Smooth muscle cell (in vitro differentiated cells): ENCODE results near the gene PPP4R4. TPM values are rescaled to one million over a fixed set of nuclear protein-coding genes. Genes with fewer than 3 reads are reported as not detected.

ENCODE experiments used
- DNase-seq: peaks from one replicate; lab custom pipeline; 2025; ENCODE audit not compliant: unreplicated experiment; lab: John Stamatoyannopoulos, UW
- H2AFZ ChIP-seq: fragments of 200-600 bp; sonication (generic); 2 replicates; pipeline ENCODE4 v1.6.0; 2016; ENCODE audit warnings: antibody characterized with exemption, low read depth, mild to moderate bottlenecking
- H3F3A ChIP-seq: fragments of 200-600 bp; sonication (generic); 2 replicates; pipeline ENCODE4 v1.6.0; 2017; ENCODE audit warnings: antibody characterized with exemption, low read depth
- H3K27ac ChIP-seq: fragments of 200-600 bp; sonication (generic); 2 replicates; pipeline ENCODE4 v1.5.1; 2016; ENCODE audit warnings: low read depth, mild to moderate bottlenecking
- H3K27me3 ChIP-seq: fragments of 200-600 bp; sonication (generic); 2 replicates; pipeline ENCODE4 v1.6.1; 2016; ENCODE audit warnings: low read depth, mild to moderate bottlenecking
- H3K36me3 ChIP-seq: fragments of 200-600 bp; sonication (generic); 2 replicates; pipeline ENCODE4 v1.5.1; 2016; ENCODE audit warnings: low read depth
- H3K4me1 ChIP-seq: fragments of 200-600 bp; sonication (generic); 2 replicates; pipeline ENCODE4 v1.5.1; 2016; ENCODE audit warnings: low read depth
- H3K4me2 ChIP-seq: fragments of 200-600 bp; sonication (generic); 2 replicates; pipeline ENCODE4 v1.6.0; 2016; ENCODE audit warnings: mild to moderate bottlenecking
- H3K4me3 ChIP-seq: fragments of 200-600 bp; sonication (generic); 2 replicates; pipeline ENCODE4 v1.5.1; 2016; ENCODE audit warnings: mild to moderate bottlenecking
- H3K79me2 ChIP-seq: fragments of 200-600 bp; sonication (generic); 2 replicates; pipeline ENCODE4 v1.6.0; 2016; ENCODE audit warnings: low read depth, mild to moderate bottlenecking
- H3K9ac ChIP-seq: fragments of 200-600 bp; sonication (generic); 2 replicates; pipeline ENCODE4 v1.6.0; 2016; ENCODE audit warnings: low read depth
- H3K9me3 ChIP-seq: fragments of 200-600 bp; sonication (generic); replicated peaks from 2 replicates; pipeline ENCODE4 v1.5.1; 2016; ENCODE audit warnings: low read depth
- H4K20me1 ChIP-seq: fragments of 200-600 bp; sonication (generic); 2 replicates; pipeline ENCODE4 v1.6.0; 2016; ENCODE audit warnings: low read depth
- CTCF ChIP-seq: fragments of 200-600 bp; sonication (generic); IDR thresholded peaks from 2 replicates; pipeline ENCODE4 v1.5.1; 2017; ENCODE audit warnings: borderline replicate concordance, mild to moderate bottlenecking, antibody characterized with exemption; ENCODE audit not compliant: insufficient read depth, poor library complexity, severe bottlenecking
- WGBS: methylation state at CpG from one replicate; pipeline ENCODE4 v1.1.7; 2016; ENCODE audit warnings: low lambda C conversion rate; 5-methylcytosine and 5-hydroxymethylcytosine counted together
- polyA plus RNA-seq: library from polyadenylated mRNA; unstranded; fragments of >200 nt; fragmentation: Nextera tagmentation; extraction: Ambion mirVana; gene quantifications from 2 replicates; pipeline ENCODE4 v1.2.1, GENCODE V29; 2016
- total RNA-seq: library from RNA; depleted of rRNA; stranded (reverse); fragments of >200 nt; gene quantifications from 2 replicates; pipeline ENCODE4 v1.2.3, GENCODE V29; 2014

Gene PPP4R4
- total and polyA plus RNA-seq, 2 experiments from 2014 or later: 0.27 TPM

GRCh38 chr14:94164685-94165431 is 9.3 kb upstream of the PPP4R4 start:
- H2AFZ ChIP-seq: no peak overlapping the region
- no peak overlapping the region for H3K9ac ChIP-seq
- H3K4me2 ChIP-seq: no peak overlapping the region

GRCh38 chr14:94165744-94166143 is 8.4 kb upstream of the PPP4R4 start:
- Histone ChIP-seq H3K27me3 (peaks cover 24% of the 10 kb centered on the region), H3K4me2 (no peak overlapping the region), H3K9me3 (no peaks in the 10 kb centered on the region), H3K27ac (no peak overlapping the region), H3K9ac (no peak overlapping the region), H3F3A (no peaks in the 10 kb centered on the region), H2AFZ (no peak overlapping the region), H3K4me1 (no peaks in the 10 kb centered on the region), H3K36me3 (no peaks in the 10 kb centered on the region), H3K4me3 (no peak overlapping the region), H4K20me1 (no peaks in the 10 kb centered on the region), H3K79me2 (no peaks in the 10 kb centered on the region)
- WGBS: 96% methylated on average over 3 of the region's 3 CpGs
- no peak for DNase-seq
- no peak for TF ChIP-seq CTCF

More at GRCh38 chr14:94164685-94165431, 9.3 kb upstream of the PPP4R4 start:
- DNase-seq: no peak
- H3K4me1 ChIP-seq: no peaks in the 10 kb centered on the region
- H3K27ac ChIP-seq: no peak overlapping the region
- H3K9me3 ChIP-seq: no peaks in the 10 kb centered on the region
- no peak for TF ChIP-seq CTCF
- no peaks in the 10 kb centered on the region for H4K20me1 ChIP-seq
- H3K4me3 ChIP-seq: no peak overlapping the region
- H3K79me2 ChIP-seq: no peaks in the 10 kb centered on the region
- no peaks in the 10 kb centered on the region for H3K36me3 ChIP-seq
- peaks cover 24% of the 10 kb centered on the region for H3K27me3 ChIP-seq
- WGBS: 56% methylated on average over 26 of the region's 26 CpGs
- H3F3A ChIP-seq: no peaks in the 10 kb centered on the region

- peaks cover 3% of the 10 kb centered on the region for H3F3A ChIP-seq
- H3K9ac ChIP-seq: no peak overlapping the region
- H4K20me1 ChIP-seq: no peaks in the 10 kb centered on the region
- H3K27ac ChIP-seq: no peak overlapping the region
- H3K4me3 ChIP-seq: no peak overlapping the region
- no peaks in the 10 kb centered on the region for H3K4me1 ChIP-seq
- DNase-seq: no peak
- no peak overlapping the region for H3K4me2 ChIP-seq
- no peak overlapping the region for H2AFZ ChIP-seq
- H3K79me2 ChIP-seq: no peaks in the 10 kb centered on the region
- H3K36me3 ChIP-seq: no peaks in the 10 kb centered on the region
- no peaks in the 10 kb centered on the region for H3K9me3 ChIP-seq
- peaks cover 17% of the 10 kb centered on the region for H3K27me3 ChIP-seq
- WGBS: 92% methylated on average over 6 of the region's 6 CpGs
- no peak for TF ChIP-seq CTCF
Measured at GRCh38 chr14:94170136-94170535, 4.0 kb upstream of the PPP4R4 start.

GRCh38 chr14:94171208-94171607 is 2.9 kb upstream of the PPP4R4 start:
- Histone ChIP-seq H3K4me1 (no peaks in the 10 kb centered on the region), H3K79me2 (no peaks in the 10 kb centered on the region), H3K9me3 (no peaks in the 10 kb centered on the region), H2AFZ (no peak overlapping the region), H3F3A (peaks cover 3% of the 10 kb centered on the region), H3K27ac (no peak overlapping the region), H3K9ac (no peak overlapping the region), H4K20me1 (no peaks in the 10 kb centered on the region), H3K4me2 (no peak overlapping the region), H3K27me3 (peaks cover 22% of the 10 kb centered on the region), H3K4me3 (no peak overlapping the region), H3K36me3 (no peaks in the 10 kb centered on the region)
- WGBS: 50% methylated on average over 3 of the region's 3 CpGs
- no peak for TF ChIP-seq CTCF
- DNase-seq: no peak
